Activated naive CD8-positive, alpha-beta T cell treated with anti-CD3 and anti-CD28 coated beads, Interleukin-2, amount 10 ng/mL, durations not matched to agents 7 days and 5 days (primary cell): Measurements from ENCODE around the gene S100A6. TPM values are rescaled to one million over a fixed set of nuclear protein-coding genes. Genes with fewer than 3 reads are reported as not detected.

Source experiments
- ATAC-seq: fragments of 150-1000 bp; cut with Tn5 transposase; one replicate; pipeline ENCODE4 v1.10.0; 2021; ENCODE audit warnings: low read depth, moderate library complexity
- POLR2A ChIA-PET: fragments of 350-600 bp; sonication (Branson Sonifier 250); formaldehyde crosslinking; loops from one replicate; lab custom pipeline; 2021; ENCODE audit warnings: antibody characterized with exemption; lab: Charles Lee
- DNase-seq: peaks from one replicate; pipeline ENCODE4 v3.0.0; 2021
- H3K27ac Mint-ChIP-seq: one replicate; pipeline ENCODE4 v1.8.0; 2022; ENCODE audit warnings: mild to moderate bottlenecking, mixed read lengths
- H3K27me3 Mint-ChIP-seq: one replicate; pipeline ENCODE4 v1.8.0; 2022; ENCODE audit warnings: mild to moderate bottlenecking, moderate library complexity, mixed read lengths
- H3K36me3 Mint-ChIP-seq: one replicate; pipeline ENCODE4 v1.8.0; 2021; ENCODE audit warnings: mild to moderate bottlenecking, mixed read lengths
- H3K4me1 Mint-ChIP-seq: one replicate; pipeline ENCODE4 v1.8.0; 2021; ENCODE audit warnings: mixed read lengths
- H3K4me3 Mint-ChIP-seq: one replicate; pipeline ENCODE4 v1.8.0; 2022; ENCODE audit warnings: mild to moderate bottlenecking, moderate library complexity, mixed read lengths
- H3K9me3 Mint-ChIP-seq: one replicate; pipeline ENCODE4 v1.8.0; 2021; ENCODE audit warnings: mixed read lengths
- total RNA-seq, 2 experiments: library from RNA; stranded (reverse); gene quantifications; one replicate each; pipeline ENCODE4 v1.2.3, GENCODE V29; 2021

Gene S100A6
- total RNA-seq, 2 experiments from 2014 or later: 365 to 373 TPM

- ATAC-seq (no peak), DNase-seq (no peak)
- Mint-ChIP-seq H3K9me3 (no peaks in the 10 kb centered on the region), H3K27me3 (no peaks in the 10 kb centered on the region), H3K36me3 (peaks cover 10% of the 10 kb centered on the region), H3K4me1 (peaks cover 58% of the 10 kb centered on the region), H3K27ac (peak overlapping the region; percentile 81), H3K4me3 (peak overlapping the region; percentile 65)
- POLR2A ChIA-PET: interaction anchor here (1.4 to 2.6 kb wide), 3 partner anchors 7 to 95 kb away, joined by 6 to 23 read pairs (median 10); partner anchors contain the start of gene CHTOP
These were observed 3.8 kb upstream of the S100A6 start for GRCh38 chr1:153539395-153540093.

DNA sequence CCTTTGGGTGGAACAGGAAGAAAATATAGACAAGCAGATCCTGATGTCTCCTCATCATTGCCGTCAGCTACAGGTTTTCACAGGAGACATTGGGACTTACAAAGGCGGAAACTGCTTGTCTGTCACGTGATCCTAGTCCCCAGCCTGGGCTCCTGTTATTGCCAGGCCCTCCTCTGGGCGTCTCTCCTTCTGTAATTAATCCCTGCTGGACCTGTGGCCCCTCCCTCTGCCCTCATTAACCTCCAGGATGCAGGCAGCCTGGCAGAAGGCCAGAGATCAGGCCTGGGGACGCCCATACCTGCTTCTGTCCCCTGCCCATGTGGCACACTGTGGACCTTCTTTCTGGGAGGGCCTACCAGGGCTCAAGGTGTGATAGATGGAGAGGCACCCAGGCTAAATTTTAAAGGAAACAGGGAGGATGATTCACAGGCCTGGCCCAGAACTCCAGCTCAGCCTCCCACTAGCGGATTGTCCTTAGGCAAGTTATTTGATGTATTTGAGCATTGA lies 2.6 kb upstream of the S100A6 start:
- DNase-seq: no peak
- Mint-ChIP-seq H3K9me3 (no peaks in the 10 kb centered on the region), H3K27me3 (no peaks in the 10 kb centered on the region), H3K36me3 (peaks cover 8% of the 10 kb centered on the region), H3K4me3 (no peak overlapping the region), H3K4me1 (peaks cover 57% of the 10 kb centered on the region), H3K27ac (peak overlapping the region; percentile 63)
- POLR2A ChIA-PET: no interaction called here
- ATAC-seq: no peak

DNA sequence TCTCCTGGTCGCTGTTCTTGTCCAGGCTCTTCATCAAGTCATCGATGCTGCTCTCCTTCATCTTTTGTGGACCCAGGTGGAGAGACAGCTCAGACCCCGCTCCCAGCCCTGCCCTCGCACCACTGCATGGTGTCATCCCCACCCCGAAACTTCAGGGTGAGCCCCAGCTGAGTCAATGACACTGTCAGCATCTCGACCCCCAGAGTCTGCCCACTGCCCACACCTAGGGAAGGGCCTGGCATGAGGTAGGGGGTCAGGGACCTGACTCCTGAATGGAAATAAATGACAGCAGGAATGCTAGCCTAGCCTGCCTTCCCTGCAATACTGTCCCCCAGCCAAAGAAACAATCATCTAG lies 1.6 kb upstream of the S100A6 start:
- ATAC-seq (no peak), DNase-seq (no peak)
- Mint-ChIP-seq H3K36me3 (peaks cover 6% of the 10 kb centered on the region), H3K27ac (peak overlapping the region; percentile 99), H3K4me1 (peaks cover 58% of the 10 kb centered on the region), H3K4me3 (no peak overlapping the region), H3K27me3 (no peaks in the 10 kb centered on the region), H3K9me3 (no peaks in the 10 kb centered on the region)
- POLR2A ChIA-PET: interaction anchor here (6.3 to 6.8 kb wide), 2 partner anchors 8 to 28 kb away, joined by 68 to 140 read pairs; partner anchors contain the start of genes S100A2 and S100A4

DNA sequence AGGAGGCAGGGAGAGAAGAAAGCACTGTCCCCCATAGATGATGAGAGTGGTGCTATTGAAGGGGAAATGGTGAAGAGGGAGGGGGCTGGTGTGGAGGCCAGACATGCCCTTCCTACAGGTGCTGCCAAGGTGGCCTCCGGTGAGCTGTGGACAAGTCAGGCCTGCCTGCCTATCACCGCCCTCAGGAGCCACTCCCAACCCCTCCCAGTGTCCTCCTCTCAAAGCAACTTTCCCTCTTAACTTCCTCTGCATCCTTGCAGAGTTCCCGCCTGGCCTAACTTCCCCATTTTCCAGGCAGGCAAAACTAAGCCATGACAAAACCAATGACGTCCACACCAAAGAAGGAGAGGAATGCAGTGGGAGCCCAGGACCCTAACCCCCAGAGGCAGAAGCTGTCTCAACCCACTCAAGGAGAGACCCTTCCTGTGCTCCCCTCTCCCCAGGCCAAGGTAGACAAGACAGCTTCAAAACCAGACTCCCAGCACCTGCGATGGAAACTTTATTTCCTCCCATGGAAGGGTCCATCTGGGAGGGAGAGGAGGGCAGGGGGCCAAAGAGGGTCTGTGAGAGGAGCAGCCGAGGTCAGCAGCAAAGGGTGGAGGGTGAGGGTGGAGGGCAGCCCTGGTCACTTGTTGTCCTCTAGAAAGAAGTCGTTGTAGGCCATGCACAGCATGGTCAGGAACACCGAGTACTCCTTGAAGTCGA lies 1.0 kb upstream of the S100A6 start:
- Mint-ChIP-seq H3K27ac (peak overlapping the region; percentile 99), H3K4me3 (peak overlapping the region; percentile 89), H3K27me3 (no peaks in the 10 kb centered on the region), H3K9me3 (no peaks in the 10 kb centered on the region), H3K4me1 (peaks cover 58% of the 10 kb centered on the region), H3K36me3 (peaks cover 6% of the 10 kb centered on the region)
- no peak for DNase-seq
- no peak for ATAC-seq
- POLR2A ChIA-PET: interaction anchor here (1.0 to 6.8 kb wide), 8 partner anchors 9 to 101 kb away, joined by 3 to 140 read pairs (median 18); partner anchors contain the start of genes CHTOP, S100A2 and S100A4

GRCh38 chr1:153536012-153536670 lies 350 bp upstream of the S100A6 start:
- H3K27ac Mint-ChIP-seq: peak overlapping the region; percentile 99
- peak overlapping the region; percentile 91 for H3K4me3 Mint-ChIP-seq
- peak; percentile 78 for ATAC-seq
- peaks cover 60% of the 10 kb centered on the region for H3K4me1 Mint-ChIP-seq
- H3K27me3 Mint-ChIP-seq: no peaks in the 10 kb centered on the region
- H3K36me3 Mint-ChIP-seq: peaks cover 6% of the 10 kb centered on the region
- DNase-seq: peak; percentile 81
- POLR2A ChIA-PET: interaction anchor here (0.8 to 6.8 kb wide), 14 partner anchors 9 to 442 kb away, joined by 3 to 140 read pairs (median 4); partner anchors contain the start of genes CHTOP, JTB, S100A2 and S100A4
- H3K9me3 Mint-ChIP-seq: no peaks in the 10 kb centered on the region

DNA sequence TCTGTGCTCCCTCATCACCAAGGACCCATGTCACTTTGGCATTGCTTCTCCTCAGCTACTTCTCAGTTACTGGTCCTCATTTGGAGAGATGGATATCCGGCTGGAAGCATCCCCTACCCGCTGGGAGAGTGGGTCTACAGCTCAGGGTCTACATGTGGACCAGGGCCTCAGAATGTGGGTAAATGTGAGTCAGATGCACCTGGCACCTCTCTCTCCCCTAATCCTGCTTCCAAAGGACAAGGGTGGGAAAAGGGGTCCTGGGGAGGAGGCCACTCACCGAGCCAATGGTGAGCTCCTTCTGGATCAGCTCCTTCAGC lies 908 bp downstream of the S100A6 start:
- POLR2A ChIA-PET: interaction anchor here (1.1 to 6.8 kb wide), 11 partner anchors 9 to 455 kb away, joined by 3 to 140 read pairs (median 9); partner anchors contain the start of genes CHTOP, JTB, S100A2 and S100A4
- Mint-ChIP-seq H3K4me1 (peaks cover 50% of the 10 kb centered on the region), H3K36me3 (peaks cover 6% of the 10 kb centered on the region), H3K9me3 (no peaks in the 10 kb centered on the region), H3K27me3 (no peaks in the 10 kb centered on the region), H3K4me3 (peak overlapping the region; percentile 91), H3K27ac (peak overlapping the region; percentile 98)
- no peak for DNase-seq
- ATAC-seq: no peak

- H3K27me3 Mint-ChIP-seq: no peaks in the 10 kb centered on the region
- ATAC-seq (no peak), DNase-seq (no peak)
- peak overlapping the region; percentile 91 for H3K4me3 Mint-ChIP-seq
- no peaks in the 10 kb centered on the region for H3K9me3 Mint-ChIP-seq
- peaks cover 6% of the 10 kb centered on the region for H3K36me3 Mint-ChIP-seq
- POLR2A ChIA-PET: interaction anchor here (1.1 to 6.8 kb wide), 10 partner anchors 9 to 456 kb away, joined by 3 to 140 read pairs (median 12); partner anchors contain the start of genes CHTOP, JTB, S100A2 and S100A4
- peaks cover 45% of the 10 kb centered on the region for H3K4me1 Mint-ChIP-seq
- H3K27ac Mint-ChIP-seq: peak overlapping the region; percentile 98
These were observed 1.4 kb downstream of the S100A6 start for GRCh38 chr1:153534226-153534924.

- H3K9me3 Mint-ChIP-seq: no peaks in the 10 kb centered on the region
- H3K27ac Mint-ChIP-seq: peak overlapping the region; percentile 89
- peak overlapping the region; percentile 91 for H3K4me3 Mint-ChIP-seq
- peak; percentile 36 for DNase-seq
- POLR2A ChIA-PET: interaction anchor here (0.8 to 6.8 kb wide), 7 partner anchors 7 to 457 kb away, joined by 3 to 140 read pairs (median 23); partner anchors contain the start of genes CHTOP, RPS27, S100A2 and S100A4
- ATAC-seq: no peak
- H3K4me1 Mint-ChIP-seq: peaks cover 44% of the 10 kb centered on the region
- H3K27me3 Mint-ChIP-seq: no peaks in the 10 kb centered on the region
- peaks cover 6% of the 10 kb centered on the region for H3K36me3 Mint-ChIP-seq
These were observed 2.0 kb downstream of the S100A6 start for GRCh38 chr1:153533689-153534201.

DNA sequence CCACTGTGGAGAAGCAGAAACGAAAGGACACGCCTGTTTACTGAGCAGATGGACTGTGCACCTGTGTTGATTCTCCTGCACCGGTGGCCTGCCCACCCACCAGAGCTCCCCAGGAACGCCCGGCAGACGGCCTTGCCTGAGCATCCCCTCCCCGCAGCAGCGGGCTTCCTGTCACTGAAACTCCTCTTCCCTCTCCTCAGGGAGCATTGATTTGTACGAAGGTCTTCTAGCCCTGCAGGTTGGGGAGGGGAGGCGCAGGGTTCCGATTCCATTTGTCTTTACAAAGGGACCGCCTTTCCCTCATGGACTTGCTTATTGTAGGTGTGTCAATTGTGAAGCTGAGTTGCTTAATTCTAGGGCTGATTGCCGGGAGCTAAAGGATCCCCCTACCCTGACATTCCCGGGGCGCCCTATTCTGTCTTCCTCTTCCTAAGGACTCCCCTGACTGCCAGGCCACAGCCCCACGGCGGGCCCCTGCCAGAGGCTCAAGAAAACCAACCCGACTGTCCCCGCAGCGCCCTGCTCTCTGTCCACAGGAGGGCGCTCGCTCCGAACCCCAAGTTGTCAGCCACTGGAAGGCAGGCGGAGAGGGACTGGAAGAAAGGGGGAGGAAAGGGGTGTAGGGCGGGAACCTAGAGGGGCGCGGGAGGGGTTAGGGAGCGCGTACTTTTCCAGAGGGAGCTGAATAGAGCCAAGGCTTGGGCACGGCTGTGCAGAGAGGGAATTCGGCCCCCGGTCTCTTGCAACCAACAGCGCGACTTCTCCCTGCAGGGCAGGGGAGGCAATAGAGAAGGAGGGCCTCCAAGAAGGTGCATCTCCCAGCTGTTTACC lies 2.8 kb downstream of the S100A6 start:
- POLR2A ChIA-PET: interaction anchor here (0.8 to 6.8 kb wide), 14 partner anchors 8 to 457 kb away, joined by 3 to 140 read pairs (median 6); partner anchors contain the start of genes CHTOP, RPS27, S100A2 and S100A4
- Mint-ChIP-seq H3K9me3 (no peaks in the 10 kb centered on the region), H3K4me3 (peak overlapping the region; percentile 91), H3K36me3 (peaks cover 6% of the 10 kb centered on the region), H3K27me3 (no peaks in the 10 kb centered on the region), H3K27ac (peak overlapping the region; percentile 89), H3K4me1 (peaks cover 44% of the 10 kb centered on the region)
- DNase-seq (peak; percentile 87), ATAC-seq (peak; percentile 14)

- ATAC-seq (peak; percentile 51), DNase-seq (no peak)
- Mint-ChIP-seq H3K27me3 (no peaks in the 10 kb centered on the region), H3K4me1 (peaks cover 44% of the 10 kb centered on the region), H3K4me3 (peak overlapping the region; percentile 91), H3K9me3 (no peaks in the 10 kb centered on the region), H3K36me3 (peaks cover 6% of the 10 kb centered on the region), H3K27ac (peak overlapping the region; percentile 89)
- POLR2A ChIA-PET: interaction anchor here (1.0 to 6.8 kb wide), 11 partner anchors 9 to 413 kb away, joined by 3 to 140 read pairs (median 10); partner anchors contain the start of genes CHTOP, S100A2, S100A4 and S100A5
These were observed 3.6 kb downstream of the S100A6 start for GRCh38 chr1:153532181-153532580.

- Mint-ChIP-seq H3K27ac (peak overlapping the region; percentile 89), H3K36me3 (peaks cover 6% of the 10 kb centered on the region), H3K4me1 (peaks cover 41% of the 10 kb centered on the region), H3K9me3 (no peaks in the 10 kb centered on the region), H3K27me3 (no peaks in the 10 kb centered on the region), H3K4me3 (no peak overlapping the region)
- POLR2A ChIA-PET: interaction anchor here (1.2 to 6.8 kb wide), 10 partner anchors 9 to 414 kb away, joined by 3 to 140 read pairs (median 12); partner anchors contain the start of genes CHTOP, S100A2, S100A4 and S100A5
- peak; percentile 12 for DNase-seq
- ATAC-seq: no peak
These were observed 4.2 kb downstream of the S100A6 start for GRCh38 chr1:153531638-153532037.
